PC-9 (cell line): Measurements from ENCODE around the gene CLDN15. TPM values are rescaled to one million over a fixed set of nuclear protein-coding genes. Genes with fewer than 3 reads are reported as not detected.
"Not testable (repeated sequence)": the region's sequence is repeated elsewhere in the genome, so short reads cannot be mapped to it uniquely, and the experiment has no call there.

Experiments used
- BruUV-seq: library from RNA; stranded (reverse); fragments of 400-500 nt; replicated peaks from 2 replicates; lab custom pipeline; 2021; lab: Mats Ljungman, UMichigan
- CTCF ChIA-PET: fragments of 300-600 bp; sonication (Branson Sonifier 250); formaldehyde crosslinking; loops from one replicate; lab custom pipeline; 2022; ENCODE audit warnings: antibody characterized with exemption; lab: Charles Lee
- POLR2A ChIA-PET: fragments of 300-600 bp; sonication (Branson Sonifier 250); formaldehyde crosslinking; loops from one replicate; lab custom pipeline; 2022; ENCODE audit warnings: antibody characterized with exemption; ENCODE audit not compliant: unreplicated experiment; lab: Charles Lee
- DNase-seq, 2 experiments: peaks; one replicate each; pipeline versions ENCODE4 v3.0.0 to v3.0.0-alpha.2; 2015 to 2022; ENCODE audit warnings: mixed read lengths in 1 of 2
- H2AFZ ChIP-seq: fragments of 200-600 bp; sonication (generic); 2 replicates; pipeline ENCODE4 v1.8.1; 2017; ENCODE audit warnings: antibody characterized with exemption
- H3F3A ChIP-seq: fragments of 200-600 bp; sonication (generic); 2 replicates; pipeline ENCODE4 v1.8.1; 2017; ENCODE audit warnings: antibody characterized with exemption, mild to moderate bottlenecking, low read depth; ENCODE audit not compliant: insufficient read depth
- H3K27ac ChIP-seq: fragments of 200-600 bp; sonication (generic); 2 replicates; pipeline ENCODE4 v1.6.1; 2016; ENCODE audit warnings: mixed run types
- H3K27me3 ChIP-seq: fragments of 200-600 bp; sonication (generic); 2 replicates; pipeline ENCODE4 v1.6.1; 2016; ENCODE audit warnings: low read depth, mixed run types; ENCODE audit not compliant: insufficient read depth
- H3K36me3 ChIP-seq: fragments of 200-600 bp; sonication (generic); 2 replicates; pipeline ENCODE4 v1.6.1; 2016; ENCODE audit warnings: low read depth, mixed run types
- H3K4me1 ChIP-seq: fragments of 200-600 bp; sonication (generic); replicated peaks from 2 replicates; pipeline ENCODE4 v1.6.1; 2016; ENCODE audit warnings: mixed run types; ENCODE audit not compliant: insufficient read depth
- H3K4me2 ChIP-seq: fragments of 200-600 bp; sonication (generic); 2 replicates; pipeline ENCODE4 v1.6.1; 2017; ENCODE audit warnings: mixed run types
- H3K4me3 ChIP-seq: fragments of 200-600 bp; sonication (generic); 2 replicates; pipeline ENCODE4 v1.6.1; 2016; ENCODE audit warnings: mixed run types
- H3K79me2 ChIP-seq: fragments of 200-600 bp; sonication (generic); 2 replicates; pipeline ENCODE4 v1.6.1; 2017; ENCODE audit warnings: low read depth, mixed run types
- H3K9me2 ChIP-seq: fragments of 200-600 bp; sonication (generic); 2 replicates; pipeline ENCODE4 v1.8.1; 2017; ENCODE audit warnings: mild to moderate bottlenecking; ENCODE audit not compliant: insufficient read depth
- H3K9me3 ChIP-seq: fragments of 200-600 bp; sonication (generic); 2 replicates; pipeline ENCODE4 v1.8.1; 2016; ENCODE audit warnings: low read depth; ENCODE audit not compliant: insufficient read depth
- H4K20me1 ChIP-seq: fragments of 200-600 bp; sonication (generic); 2 replicates; pipeline ENCODE4 v1.8.1; 2017; ENCODE audit not compliant: insufficient read depth
- CTCF ChIP-seq: fragments of 200-600 bp; sonication (generic); conservative IDR thresholded peaks from 2 replicates; pipeline ENCODE4 v1.6.1; 2017; ENCODE audit warnings: mixed run types, antibody characterized with exemption, mild to moderate bottlenecking, moderate library complexity
- EZH2 ChIP-seq: fragments of 200-600 bp; sonication (generic); IDR thresholded peaks from 2 replicates; pipeline ENCODE4 v1.8.0; 2017; ENCODE audit warnings: antibody characterized with exemption, low read depth
- intact Hi-C: fragments of 100-400 bp; cut with micrococcal nuclease; formaldehyde crosslinking; loops from one replicate; pipeline ENCODE4 v1.10.0; 2022; ENCODE audit not compliant: unreplicated experiment
- total RNA-seq: library from RNA; stranded (reverse); gene quantifications from 2 replicates; pipeline ENCODE4 v1.2.3, GENCODE V29; 2021

The CLDN15 gene
- total RNA-seq, 1 experiment from 2014 or later = 17.2 TPM

- CTCF ChIA-PET = interaction anchor here (0.6 kb wide), 1 partner anchor 13 kb away, joined by 3 read pairs; no protein-coding TSS in a partner anchor
- Histone ChIP-seq H3K9me2 (no peaks in the 10 kb centered on the region), H3K27me3 (no peaks in the 10 kb centered on the region), H4K20me1 (no peaks in the 10 kb centered on the region), H3F3A (no peaks in the 10 kb centered on the region), H3K9me3 (no peaks in the 10 kb centered on the region), H3K79me2 (no peaks in the 10 kb centered on the region), H3K4me2 (no peak overlapping the region), H3K27ac (no peak overlapping the region), H3K4me3 (no peak overlapping the region), H3K4me1 (no peaks in the 10 kb centered on the region), H2AFZ (no peak overlapping the region), H3K36me3 (no peaks in the 10 kb centered on the region)
- no peak for DNase-seq
- POLR2A ChIA-PET = no interaction called here
- TF ChIP-seq CTCF = no peak
- no peak for TF ChIP-seq EZH2
- intact Hi-C loops = no loop called here
- no TSS peak for BruUV-seq
Observed at GRCh38 chr7:101207459-101207858, 30.1 kb downstream of the CLDN15 start.

- POLR2A ChIA-PET = no interaction called here
- CTCF ChIA-PET = no interaction called here
- intact Hi-C loops = no loop called here
Observed at GRCh38 chr7:101206665-101207042, 30.9 kb downstream of the CLDN15 start.

GRCh38 chr7:101205901-101206664 is 31.5 kb downstream of the CLDN15 start:
- Histone ChIP-seq H3K4me3 (no peak overlapping the region), H3K9me2 (no peaks in the 10 kb centered on the region), H3K79me2 (no peaks in the 10 kb centered on the region), H3K27me3 (no peaks in the 10 kb centered on the region), H3K9me3 (no peaks in the 10 kb centered on the region), H3K4me2 (no peak overlapping the region), H3K36me3 (no peaks in the 10 kb centered on the region), H2AFZ (no peak overlapping the region), H3K27ac (no peak overlapping the region), H3F3A (no peaks in the 10 kb centered on the region), H3K4me1 (no peaks in the 10 kb centered on the region), H4K20me1 (no peaks in the 10 kb centered on the region)
- ChIA-PET POLR2A (no interaction called here), CTCF (interaction anchor here (0.5 kb wide), 1 partner anchor 40 kb away, joined by 8 read pairs; no protein-coding TSS in a partner anchor)
- intact Hi-C loops = no loop called here
- no peak for DNase-seq
- BruUV-seq = no TSS peak
- no peak for TF ChIP-seq CTCF
- TF ChIP-seq EZH2 = no peak

More at GRCh38 chr7:101206665-101207042, 30.9 kb downstream of the CLDN15 start:
- Histone ChIP-seq H3K4me3 (no peak overlapping the region), H3K9me3 (no peaks in the 10 kb centered on the region), H4K20me1 (no peaks in the 10 kb centered on the region), H3K4me1 (no peaks in the 10 kb centered on the region), H3K79me2 (no peaks in the 10 kb centered on the region), H3F3A (no peaks in the 10 kb centered on the region), H2AFZ (no peak overlapping the region), H3K4me2 (no peak overlapping the region), H3K27me3 (no peaks in the 10 kb centered on the region), H3K9me2 (no peaks in the 10 kb centered on the region), H3K36me3 (no peaks in the 10 kb centered on the region), H3K27ac (no peak overlapping the region)
- TF ChIP-seq EZH2 = no peak
- no peak for TF ChIP-seq CTCF
- no TSS peak for BruUV-seq
- no peak for DNase-seq

- H3K4me3 ChIP-seq, H3K9me3 ChIP-seq, intact Hi-C loops, H3K36me3 ChIP-seq, H3K79me2 ChIP-seq, DNase-seq, H3K4me2 ChIP-seq, H3K9me2 ChIP-seq, H3K4me1 ChIP-seq, H3K27me3 ChIP-seq, H4K20me1 ChIP-seq, BruUV-seq, CTCF ChIA-PET, H3F3A ChIP-seq, H3K27ac ChIP-seq, H2AFZ ChIP-seq: not testable (repeated sequence)
- POLR2A ChIA-PET = interaction anchor here (0.6 to 0.7 kb wide), 2 partner anchors 327 to 1039 kb away, joined by 5 to 13 read pairs; no protein-coding TSS in a partner anchor
Observed at GRCh38 chr7:101203740-101204738, 33.6 kb downstream of the CLDN15 start.
